GM12878 (cell line): ENCODE results near the gene ARHGEF33. TPM values are rescaled to one million over a fixed set of nuclear protein-coding genes. Genes with fewer than 3 reads are reported as not detected.

Experiments
- ATAC-seq: fragments of 200-7000 bp; cut with Tn5 transposase; 3 replicates; pipeline ENCODE4 v1.9.1; 2020; ENCODE audit warnings: mild to moderate bottlenecking, moderate library complexity
- BruUV-seq: library from RNA; stranded (reverse); fragments of 400-500 nt; replicated peaks from 2 replicates; lab custom pipeline; 2021; lab: Mats Ljungman, UMichigan
- CTCF ChIA-PET: fragments of 300-600 bp; sonication (Branson Sonifier 250); formaldehyde crosslinking; extraction: SDS; loops from one replicate; lab custom pipeline; 2021; ENCODE audit warnings: inconsistent platforms; lab: Yijun Ruan, JAX
- POLR2A ChIA-PET: fragments of 350-600 bp; formaldehyde crosslinking; extraction: SDS; loops from one replicate; lab custom pipeline; 2021; ENCODE audit warnings: inconsistent platforms; lab: Charles Lee
- RAD21 ChIA-PET: fragments of 300-600 bp; sonication (Branson Sonifier 250); formaldehyde crosslinking; loops from one replicate; lab custom pipeline; 2023; ENCODE audit warnings: antibody characterized with exemption; ENCODE audit not compliant: unreplicated experiment; lab: Charles Lee
- SMC1A ChIA-PET: fragments of 300-600 bp; sonication (Branson Sonifier 250); formaldehyde crosslinking; loops from one replicate; lab custom pipeline; 2023; ENCODE audit not compliant: unreplicated experiment, uncharacterized antibody; lab: Charles Lee
- DNase-seq: peaks from one replicate; pipeline ENCODE4 v3.0.0-alpha.2; 2011; ENCODE audit warnings: low read depth, low spot score
- FAIRE-seq: peaks from 3 replicates; lab custom pipeline; 2011; peaks lifted over from hg19 to GRCh38; lab: Jason Lieb, UNC
- H2AFZ ChIP-seq: 2 replicates; pipeline ENCODE4 v1.6.0; 2011; ENCODE audit warnings: low read depth, low read length, control low read depth; ENCODE audit not compliant: control insufficient read depth
- H3K27ac ChIP-seq: 2 replicates; pipeline ENCODE4 v1.5.1; 2011; ENCODE audit warnings: control low read depth; ENCODE audit not compliant: control insufficient read depth, insufficient read depth
- H3K27me3 ChIP-seq, 2 experiments: replicated peaks in 1 of 2; 2 replicates each; pipeline versions ENCODE4 v1.6.0 to v1.6.1; 2011; ENCODE audit warnings: low read length in 1 of 2; ENCODE audit not compliant: control insufficient read depth in 2 of 2, insufficient read depth in 2 of 2
- H3K36me3 ChIP-seq, 2 experiments: 2 replicates each; pipeline ENCODE4 v1.5.1; 2011; ENCODE audit warnings: low read length in 1 of 2; ENCODE audit not compliant: control insufficient read depth in 2 of 2, insufficient read depth in 2 of 2
- H3K4me1 ChIP-seq: 2 replicates; pipeline ENCODE4 v1.6.1; 2011; ENCODE audit warnings: mild to moderate bottlenecking, low read length, moderate library complexity, mixed read lengths; ENCODE audit not compliant: control insufficient read depth, insufficient read depth
- H3K4me2 ChIP-seq: 2 replicates; pipeline ENCODE4 v1.6.0; 2011; ENCODE audit warnings: control low read depth; ENCODE audit not compliant: control insufficient read depth, insufficient read depth
- H3K4me3 ChIP-seq: fragments of 200-600 bp; sonication (generic); 2 replicates; pipeline ENCODE4 v1.5.1; 2016
- H3K79me2 ChIP-seq: 2 replicates; pipeline ENCODE4 v1.6.0; 2011; ENCODE audit warnings: low read length; ENCODE audit not compliant: control insufficient read depth, insufficient read depth
- H3K9ac ChIP-seq: 2 replicates; pipeline ENCODE4 v1.8.0; 2011; ENCODE audit warnings: low read length, control low read depth, mixed read lengths; ENCODE audit not compliant: control insufficient read depth, insufficient read depth
- H3K9me3 ChIP-seq: replicated peaks from 3 replicates; pipeline ENCODE4 v1.5.1; 2011; ENCODE audit warnings: mild to moderate bottlenecking, low read length; ENCODE audit not compliant: control insufficient read depth, insufficient read depth
- H4K20me1 ChIP-seq: 2 replicates; pipeline ENCODE4 v1.6.0; 2011; ENCODE audit not compliant: control insufficient read depth, insufficient read depth
- ATF2 ChIP-seq: IDR thresholded peaks from 2 replicates; pipeline ENCODE4 v1.6.1; 2012; ENCODE audit warnings: low read length, inconsistent platforms
- CBX3 ChIP-seq: fragments of 200-600 bp; sonication (generic); IDR thresholded peaks from 2 replicates; pipeline ENCODE4 v1.6.1; 2016; ENCODE audit warnings: low read depth, borderline replicate concordance
- CREM ChIP-seq: IDR thresholded peaks from 2 replicates; pipeline ENCODE4 v1.6.1; 2014; ENCODE audit warnings: antibody characterized with exemption, low read depth
- ELK1 ChIP-seq: IDR thresholded peaks from 2 replicates; pipeline ENCODE4 v1.6.1; 2012; ENCODE audit warnings: low read depth, low read length, improper control_type of control experiment
- FOXK2 ChIP-seq: fragments of 450-650 bp; IDR thresholded peaks from 2 replicates; pipeline ENCODE4 v1.6.1; 2017; ENCODE audit warnings: mild to moderate bottlenecking, moderate library complexity
- IRF4 ChIP-seq: IDR thresholded peaks from 2 replicates; pipeline ENCODE4 v1.6.1; 2011; ENCODE audit warnings: low read depth, low read length
- IRF5 ChIP-seq: fragments of 450-650 bp; IDR thresholded peaks from 2 replicates; pipeline ENCODE4 v1.6.1; 2017; ENCODE audit warnings: borderline replicate concordance
- JUNB ChIP-seq: IDR thresholded peaks from 2 replicates; pipeline ENCODE4 v1.6.1; 2016; ENCODE audit warnings: antibody characterized with exemption, mild to moderate bottlenecking
- LARP7 ChIP-seq: fragments of 450-650 bp; IDR thresholded peaks from 2 replicates; pipeline ENCODE4 v1.6.1; 2017; ENCODE audit warnings: mild to moderate bottlenecking
- MEF2B ChIP-seq: fragments of 450-650 bp; IDR thresholded peaks from 2 replicates; pipeline ENCODE4 v1.6.1; 2018; ENCODE audit warnings: mild to moderate bottlenecking, moderate library complexity; ENCODE audit not compliant: partially characterized antibody, poor library complexity, severe bottlenecking
- NFXL1 ChIP-seq: fragments of 450-650 bp; IDR thresholded peaks from 2 replicates; pipeline ENCODE4 v1.6.1; 2017; ENCODE audit warnings: antibody characterized with exemption, mild to moderate bottlenecking, borderline replicate concordance
- PAX5 ChIP-seq: IDR thresholded peaks from 2 replicates; pipeline ENCODE4 v1.6.1; 2011; ENCODE audit warnings: low read depth, low read length, borderline replicate concordance
- RUNX3 ChIP-seq: IDR thresholded peaks from 2 replicates; pipeline ENCODE4 v1.6.1; 2012; ENCODE audit warnings: low read length, inconsistent platforms
- SPI1 ChIP-seq: IDR thresholded peaks from 2 replicates; pipeline ENCODE4 v1.6.1; 2011; ENCODE audit warnings: low read depth, mild to moderate bottlenecking, low read length, moderate library complexity, borderline replicate concordance; ENCODE audit not compliant: insufficient read depth
- STAT1 ChIP-seq: fragments of 450-650 bp; conservative IDR thresholded peaks from 2 replicates; pipeline ENCODE4 v1.6.1; 2014; ENCODE audit warnings: antibody characterized with exemption, mild to moderate bottlenecking
- ZBED1 ChIP-seq: IDR thresholded peaks from 2 replicates; pipeline ENCODE4 v1.6.1; 2016; ENCODE audit warnings: borderline replicate concordance
- ZNF384 ChIP-seq: IDR thresholded peaks from 2 replicates; pipeline ENCODE4 v1.6.1; 2012; ENCODE audit warnings: low read depth, mild to moderate bottlenecking, low read length, improper control_type of control experiment, borderline replicate concordance
- ZNF687 ChIP-seq: fragments of 450-650 bp; IDR thresholded peaks from 2 replicates; pipeline ENCODE4 v1.6.1; 2017; ENCODE audit warnings: mild to moderate bottlenecking, moderate library complexity
- WGBS: methylation state at CpG from one replicate; pipeline ENCODE4 v1.1.6; 2016; ENCODE audit warnings: low lambda C conversion rate; ENCODE audit not compliant: insufficient replicate concordance, insufficient coverage; ENCODE audit errors: missing lambda C conversion rate; 5-methylcytosine and 5-hydroxymethylcytosine counted together
- in situ Hi-C: fragments of 300-500 bp; cut with MboI; formaldehyde crosslinking; loops from 9 replicates; pipeline ENCODE4 v1.14.3; 2018; ENCODE audit warnings: mixed read lengths
- intact Hi-C: fragments of 100-400 bp; cut with micrococcal nuclease; formaldehyde crosslinking; loops from one replicate; pipeline ENCODE4 v1.14.2; 2022; ENCODE audit not compliant: unreplicated experiment
- polyA plus RNA-seq, 11 experiments: library from polyadenylated mRNA; depleted of rRNA in 4 of 11; unstranded in 6 of 11; stranded (reverse) in 5 of 11; fragments of >200 nt; fragmentation: Nextera tagmentation in 4 of 11; fragmentation: Illumina TruSeq in 1 of 11; extraction: Ambion mirVana in 4 of 11; extraction: Trizol in 1 of 11; gene quantifications; 1 replicate in 1 of 11; 2 replicates in 10 of 11; pipeline versions ENCODE4 v1.2.1 to v1.2.3, GENCODE V29; 2011 to 2016; ENCODE audit warnings: inconsistent platforms in 2 of 11, missing spikeins in 2 of 11, low read depth in 1 of 11
- total RNA-seq, 4 experiments: library from RNA; depleted of rRNA in 3 of 4; stranded (reverse); fragments of >200 nt in 3 of 4; fragmentation: Illumina TruSeq in 1 of 4; extraction: Trizol in 1 of 4; gene quantifications; 2 replicates each; pipeline versions ENCODE4 v1.2.1 to v1.2.3, GENCODE V29; 2013 to 2021

The ARHGEF33 gene
- total and polyA plus RNA-seq, 10 of the 15 experiments (the other 5 are each of a cell fraction or from before 2014, with no cell fraction given) = 0.01 to 0.08 (median 0.05) TPM; not detected in 4

- FAIRE-seq (peak; percentile 70), DNase-seq (peak; percentile 20), ATAC-seq (peak; percentile 91)
- ChIA-PET SMC1A (interaction anchor here (1.2 kb wide), 1 partner anchor 10 kb away, joined by 4 read pairs; no protein-coding TSS in a partner anchor), CTCF (interaction anchor here (0.8 to 1.4 kb wide), 3 partner anchors 9 to 15 kb away, joined by 4 to 5 read pairs (median 5); no protein-coding TSS in a partner anchor), RAD21 (no interaction called here), POLR2A (no interaction called here)
- no peak overlapping the region for H2AFZ ChIP-seq
- H4K20me1 ChIP-seq = no peaks in the 10 kb centered on the region
- H3K9me3 ChIP-seq = no peaks in the 10 kb centered on the region
- H3K4me3 ChIP-seq = no peak overlapping the region
- 36% methylated on average over 3 of the region's 3 CpGs for WGBS
- intact Hi-C loops (no loop called here), in situ Hi-C loops (no loop called here)
- peaks cover 8% of the 10 kb centered on the region; the same call in 1 of the 2 replicates for H3K4me1 ChIP-seq
- H3K4me2 ChIP-seq = peak overlapping the region; percentile 44; the same call in 1 of the 2 replicates
- peaks cover 0 to 7% of the 10 kb centered on the region in 2 experiments; a peak in 2 of 4 replicates for H3K36me3 ChIP-seq
- no peaks in the 10 kb centered on the region for H3K79me2 ChIP-seq
- no TSS peak for BruUV-seq
- no peaks in the 10 kb centered on the region for H3K27me3 ChIP-seq
- H3K9ac ChIP-seq = no peak overlapping the region
- H3K27ac ChIP-seq = no peak overlapping the region; the same call in 1 of the 2 replicates
- TF ChIP-seq PAX5 = peak; percentile 41; the same call in 1 of the 2 replicates
- TF ChIP-seq SPI1 = peak; percentile 75
- TF ChIP-seq FOXK2 = no peak
- TF ChIP-seq CREM = 0 out of 2 replicates have a peak, but pooled peaks have one; percentile 15
- no peak for TF ChIP-seq LARP7
- TF ChIP-seq MEF2B = peak; percentile 51
- no peak for TF ChIP-seq STAT1
- TF ChIP-seq CBX3 = no peak
- no peak for TF ChIP-seq ZNF687
- TF ChIP-seq ATF2 = peak; percentile 28; the same call in 1 of the 2 replicates
- 0 out of 2 replicates have a peak, but pooled peaks have one; percentile 31 for TF ChIP-seq IRF4
- no peak for TF ChIP-seq ELK1
- TF ChIP-seq JUNB = peak; percentile 45
- no peak for TF ChIP-seq ZBED1
- TF ChIP-seq IRF5 = no peak
- peak; percentile 26; the same call in 1 of the 2 replicates for TF ChIP-seq RUNX3
- TF ChIP-seq NFXL1 = no peak
- TF ChIP-seq ZNF384 = peak; percentile 53; the same call in 1 of the 2 replicates
These were observed 39.6 kb upstream of the ARHGEF33 start for GRCh38 chr2:38850045-38850444.
